ENCODE results near the gene VWA1. TPM values are rescaled to one million over a fixed set of nuclear protein-coding genes. Genes with fewer than 3 reads are reported as not detected.
"Not testable (repeated sequence)": the region's sequence is repeated elsewhere in the genome, so short reads cannot be mapped to it uniquely, and the experiment has no call there.

Gene VWA1
- total and polyA plus RNA-seq, 3 experiments from 2014 or later: 0.31 TPM; not detected in 2

GRCh38 chr1:1437904-1438376 is 2.5 kb downstream of the VWA1 start:
- H3K4me3 ChIP-seq (ENCODE audit: low read length): no peak overlapping the region
- H3K27ac ChIP-seq (ENCODE audit: low read depth, low read length): no peak overlapping the region
- Mint-ChIP-seq H3K27me3 (peaks cover 6 to 19% of the 10 kb centered on the region in 2 donors), H3K4me3 (no peak overlapping the region), H3K4me1 (peaks cover 0 to 11% (median 0%) of the 10 kb centered on the region in 3 donors), H3K27ac (no peak overlapping the region), H3K36me3 (no peaks in the 10 kb centered on the region), H3K9me3 (no peaks in the 10 kb centered on the region)
- H3K9me3 ChIP-seq (ENCODE audit: low read length): no peaks in the 10 kb centered on the region
- no peaks in the 10 kb centered on the region for H3K36me3 ChIP-seq (ENCODE audit: insufficient read depth, low read length)
- peaks cover 14% of the 10 kb centered on the region for H3K4me1 ChIP-seq (ENCODE audit: insufficient read depth, low read length)
- DNase-seq: no peak
- peaks cover 33% of the 10 kb centered on the region for H3K27me3 ChIP-seq (ENCODE audit: insufficient read depth, low read length, poor library complexity, severe bottlenecking)
- ChIA-PET POLR2A (no interaction called here), CTCF (no interaction called here)

GRCh38 chr1:1438531-1439381 is 3.3 kb downstream of the VWA1 start:
- Mint-ChIP-seq H3K27me3 (peaks cover 3 to 19% of the 10 kb centered on the region in 2 donors), H3K4me1 (peaks cover 0 to 11% (median 0%) of the 10 kb centered on the region in 3 donors), H3K9me3 (no peaks in the 10 kb centered on the region), H3K36me3 (no peaks in the 10 kb centered on the region), H3K4me3 (no peak overlapping the region), H3K27ac (no peak overlapping the region)
- no peak overlapping the region for H3K4me3 ChIP-seq (ENCODE audit: low read length)
- peaks cover 14% of the 10 kb centered on the region for H3K4me1 ChIP-seq (ENCODE audit: insufficient read depth, low read length)
- no peaks in the 10 kb centered on the region for H3K9me3 ChIP-seq (ENCODE audit: low read length)
- peaks cover 33% of the 10 kb centered on the region for H3K27me3 ChIP-seq (ENCODE audit: insufficient read depth, low read length, poor library complexity, severe bottlenecking)
- DNase-seq: no peak
- ChIA-PET CTCF (no interaction called here), POLR2A (no interaction called here)
- H3K36me3 ChIP-seq (ENCODE audit: insufficient read depth, low read length): no peaks in the 10 kb centered on the region
- H3K27ac ChIP-seq (ENCODE audit: low read depth, low read length): no peak overlapping the region

- H3K4me3 ChIP-seq (ENCODE audit: low read length): no peak overlapping the region
- Mint-ChIP-seq H3K9me3 (no peaks in the 10 kb centered on the region), H3K4me3 (no peak overlapping the region), H3K4me1 (peaks cover 0 to 11% (median 0%) of the 10 kb centered on the region in 3 donors), H3K36me3 (no peaks in the 10 kb centered on the region), H3K27me3 (peaks cover 7 to 19% of the 10 kb centered on the region in 2 donors), H3K27ac (no peak overlapping the region)
- ChIA-PET POLR2A (no interaction called here), CTCF (interaction anchor here (1.6 kb wide), 1 partner anchor 68 kb away, joined by 6 read pairs; no protein-coding TSS in a partner anchor)
- H3K27me3 ChIP-seq (ENCODE audit: insufficient read depth, low read length, poor library complexity, severe bottlenecking): peaks cover 31% of the 10 kb centered on the region
- H3K9me3 ChIP-seq (ENCODE audit: low read length): no peaks in the 10 kb centered on the region
- peaks cover 14% of the 10 kb centered on the region for H3K4me1 ChIP-seq (ENCODE audit: insufficient read depth, low read length)
- H3K36me3 ChIP-seq (ENCODE audit: insufficient read depth, low read length): no peaks in the 10 kb centered on the region
- no peak for DNase-seq
- no peak overlapping the region for H3K27ac ChIP-seq (ENCODE audit: low read depth, low read length)
Measured at GRCh38 chr1:1439546-1440261, 4.2 kb downstream of the VWA1 start.

GRCh38 chr1:1440262-1441001 is 4.9 kb downstream of the VWA1 start:
- H3K4me1 Mint-ChIP-seq: peaks cover 0 to 7% (median 0%) of the 10 kb centered on the region in 3 donors
- H3K4me1 ChIP-seq (ENCODE audit: insufficient read depth, low read length): peaks cover 14% of the 10 kb centered on the region
- no peak overlapping the region for H3K27ac ChIP-seq (ENCODE audit: low read depth, low read length)
- peak overlapping the region in 1 of 7 donors; percentile 63 for H3K4me3 Mint-ChIP-seq
- no peaks in the 10 kb centered on the region for H3K9me3 Mint-ChIP-seq
- peaks cover 7 to 14% of the 10 kb centered on the region in 2 donors for H3K27me3 Mint-ChIP-seq
- H3K36me3 ChIP-seq (ENCODE audit: insufficient read depth, low read length): no peaks in the 10 kb centered on the region
- no peak for DNase-seq
- H3K27ac Mint-ChIP-seq: no peak overlapping the region
- no peaks in the 10 kb centered on the region for H3K36me3 Mint-ChIP-seq
- H3K4me3 ChIP-seq (ENCODE audit: low read length): no peak overlapping the region
- H3K27me3 ChIP-seq (ENCODE audit: insufficient read depth, low read length, poor library complexity, severe bottlenecking): peaks cover 24% of the 10 kb centered on the region
- ChIA-PET CTCF (interaction anchor here (0.7 to 2.0 kb wide), 9 partner anchors 10 to 209 kb away, joined by 3 to 8 read pairs (median 5); no protein-coding TSS in a partner anchor), POLR2A (no interaction called here)
- no peaks in the 10 kb centered on the region for H3K9me3 ChIP-seq (ENCODE audit: low read length)

- peak; percentile 22 to 64 (median 43) for DNase-seq
- H3K4me3 ChIP-seq (ENCODE audit: low read length): no peak overlapping the region
- no peak overlapping the region for H3K4me3 Mint-ChIP-seq
- H3K4me1 ChIP-seq (ENCODE audit: insufficient read depth, low read length): peaks cover 10% of the 10 kb centered on the region
- no peak overlapping the region for H3K27ac ChIP-seq (ENCODE audit: low read depth, low read length)
- no peak overlapping the region for H3K27ac Mint-ChIP-seq
- no peaks in the 10 kb centered on the region for H3K9me3 Mint-ChIP-seq
- H3K4me1 Mint-ChIP-seq: peaks cover 0 to 5% (median 0%) of the 10 kb centered on the region in 3 donors
- ChIA-PET POLR2A (no interaction called here), CTCF (interaction anchor here (0.6 to 2.0 kb wide), 13 partner anchors 10 to 210 kb away, joined by 3 to 8 read pairs (median 3); no protein-coding TSS in a partner anchor)
- H3K27me3 ChIP-seq (ENCODE audit: insufficient read depth, low read length, poor library complexity, severe bottlenecking): peaks cover 20% of the 10 kb centered on the region
- peaks cover 7 to 13% of the 10 kb centered on the region in 2 donors for H3K27me3 Mint-ChIP-seq
- H3K36me3 Mint-ChIP-seq: no peaks in the 10 kb centered on the region
- no peaks in the 10 kb centered on the region for H3K36me3 ChIP-seq (ENCODE audit: insufficient read depth, low read length)
- H3K9me3 ChIP-seq (ENCODE audit: low read length): no peaks in the 10 kb centered on the region
Measured at GRCh38 chr1:1441002-1441888, 5.8 kb downstream of the VWA1 start.

- Mint-ChIP-seq H3K27me3 (peaks cover 7 to 10% of the 10 kb centered on the region in 2 donors), H3K27ac (peak overlapping the region in 1 of 8 donors; percentile 36), H3K4me3 (no peak overlapping the region), H3K36me3 (no peaks in the 10 kb centered on the region), H3K9me3 (no peaks in the 10 kb centered on the region), H3K4me1 (peaks cover 0 to 3% (median 0%) of the 10 kb centered on the region in 3 donors)
- CTCF ChIA-PET: interaction anchor here (1.1 to 2.0 kb wide), 3 partner anchors 15 to 51 kb away, joined by 3 to 8 read pairs (median 3); no protein-coding TSS in a partner anchor
- H3K27me3 ChIP-seq (ENCODE audit: insufficient read depth, low read length, poor library complexity, severe bottlenecking): peaks cover 12% of the 10 kb centered on the region
- no peaks in the 10 kb centered on the region for H3K36me3 ChIP-seq (ENCODE audit: insufficient read depth, low read length)
- no peak overlapping the region for H3K4me3 ChIP-seq (ENCODE audit: low read length)
- H3K4me1 ChIP-seq (ENCODE audit: insufficient read depth, low read length): peaks cover 7% of the 10 kb centered on the region
- POLR2A ChIA-PET: no interaction called here
- H3K27ac ChIP-seq (ENCODE audit: low read depth, low read length): no peak overlapping the region
- no peaks in the 10 kb centered on the region for H3K9me3 ChIP-seq (ENCODE audit: low read length)
- no peak for DNase-seq
Measured at GRCh38 chr1:1442069-1442770, 6.7 kb downstream of the VWA1 start.

GRCh38 chr1:1446631-1447030 is 11.1 kb downstream of the VWA1 start:
- H3K36me3 ChIP-seq (ENCODE audit: insufficient read depth, low read length); H3K4me3 ChIP-seq (ENCODE audit: low read length); H3K4me1 ChIP-seq (ENCODE audit: insufficient read depth, low read length); H3K27ac Mint-ChIP-seq; H3K27me3 ChIP-seq (ENCODE audit: insufficient read depth, low read length, poor library complexity, severe bottlenecking); H3K4me1 Mint-ChIP-seq; CTCF ChIA-PET; H3K9me3 Mint-ChIP-seq; POLR2A ChIA-PET; H3K9me3 ChIP-seq (ENCODE audit: low read length); H3K4me3 Mint-ChIP-seq; H3K27ac ChIP-seq (ENCODE audit: low read depth, low read length); H3K36me3 Mint-ChIP-seq; DNase-seq; H3K27me3 Mint-ChIP-seq: not testable (repeated sequence)

All from CD8-positive, alpha-beta memory T cell (primary cell).